HG03139 (cell line): Measurements from ENCODE around the gene SURF6.
"Not testable (repeated sequence)": the region's sequence is repeated elsewhere in the genome, so short reads cannot be mapped to it uniquely, and the experiment has no call there.

Experiments
- ATAC-seq: cut with Tn5 transposase; IDR thresholded peaks from one replicate; pipeline ENCODE4 v1.9.1; 2021; ENCODE audit not compliant: unreplicated experiment

The SURF6 gene

GRCh38 chr9:133329306-133330156, 6.5 kb downstream of the SURF6 start:
- ATAC-seq, result not testable (repeated sequence)

GRCh38 chr9:133327834-133328484, 8.0 kb downstream of the SURF6 start:
- ATAC-seq, result no peak

- ATAC-seq, result not testable (repeated sequence)
Observed at GRCh38 chr9:133327021-133327420, 9.0 kb downstream of the SURF6 start.

- ATAC-seq, result no peak
Observed at GRCh38 chr9:133323991-133324703, 11.8 kb downstream of the SURF6 start.

GRCh38 chr9:133323211-133323610, 12.8 kb downstream of the SURF6 start:
- no peak for ATAC-seq

GRCh38 chr9:133322701-133323100, 13.3 kb downstream of the SURF6 start:
- ATAC-seq, result no peak

- ATAC-seq, result no peak
Observed at GRCh38 chr9:133321411-133321935, 14.5 kb downstream of the SURF6 start.

- no peak for ATAC-seq
Observed at GRCh38 chr9:133320421-133320881, 15.5 kb downstream of the SURF6 start.

GRCh38 chr9:133317551-133317950, 18.4 kb downstream of the SURF6 start:
- ATAC-seq, result not testable (repeated sequence)

GRCh38 chr9:133315997-133316396, 20.0 kb downstream of the SURF6 start:
- no peak for ATAC-seq

GRCh38 chr9:133309608-133310007, 26.4 kb downstream of the SURF6 start:
- ATAC-seq, result no peak

GRCh38 chr9:133307301-133307700, 28.7 kb downstream of the SURF6 start:
- no peak for ATAC-seq

GRCh38 chr9:133306242-133307204, 29.5 kb downstream of the SURF6 start:
- no peak for ATAC-seq

- no peak for ATAC-seq
Observed at GRCh38 chr9:133305731-133306130, 30.3 kb downstream of the SURF6 start.

- no peak for ATAC-seq
Observed at GRCh38 chr9:133304477-133305377, 31.3 kb downstream of the SURF6 start.

GRCh38 chr9:133304158-133304470, 31.9 kb downstream of the SURF6 start:
- ATAC-seq, result no peak

GRCh38 chr9:133303266-133304157, 32.5 kb downstream of the SURF6 start:
- ATAC-seq, result no peak
